ENCODE measurements around the gene MRPL43.

MRPL43 gene

GRCh38 chr10:100989088-100989487 is 1.8 kb upstream of the MRPL43 start:
- TF ChIP-seq, protein P1, sequence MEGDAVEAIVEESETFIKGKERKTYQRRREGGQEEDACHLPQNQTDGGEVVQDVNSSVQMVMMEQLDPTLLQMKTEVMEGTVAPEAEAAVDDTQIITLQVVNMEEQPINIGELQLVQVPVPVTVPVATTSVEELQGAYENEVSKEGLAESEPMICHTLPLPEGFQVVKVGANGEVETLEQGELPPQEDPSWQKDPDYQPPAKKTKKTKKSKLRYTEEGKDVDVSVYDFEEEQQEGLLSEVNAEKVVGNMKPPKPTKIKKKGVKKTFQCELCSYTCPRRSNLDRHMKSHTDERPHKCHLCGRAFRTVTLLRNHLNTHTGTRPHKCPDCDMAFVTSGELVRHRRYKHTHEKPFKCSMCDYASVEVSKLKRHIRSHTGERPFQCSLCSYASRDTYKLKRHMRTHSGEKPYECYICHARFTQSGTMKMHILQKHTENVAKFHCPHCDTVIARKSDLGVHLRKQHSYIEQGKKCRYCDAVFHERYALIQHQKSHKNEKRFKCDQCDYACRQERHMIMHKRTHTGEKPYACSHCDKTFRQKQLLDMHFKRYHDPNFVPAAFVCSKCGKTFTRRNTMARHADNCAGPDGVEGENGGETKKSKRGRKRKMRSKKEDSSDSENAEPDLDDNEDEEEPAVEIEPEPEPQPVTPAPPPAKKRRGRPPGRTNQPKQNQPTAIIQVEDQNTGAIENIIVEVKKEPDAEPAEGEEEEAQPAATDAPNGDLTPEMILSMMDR (IDR thresholded peaks at IDR 0.05; ENCODE audit: insufficient read depth, low read length) = no peak
- no peak for TF ChIP-seq SPI1 (IDR thresholded peaks at IDR 0.05; ENCODE audit: borderline replicate concordance, low read depth)
- no peak for TF ChIP-seq POLR2AphosphoS5 (IDR thresholded peaks at IDR 0.05; ENCODE audit: low read depth)
- no peak for TF ChIP-seq GABPA (IDR thresholded peaks at IDR 0.05; ENCODE audit: low read depth)
- TF ChIP-seq, protein P2, sequence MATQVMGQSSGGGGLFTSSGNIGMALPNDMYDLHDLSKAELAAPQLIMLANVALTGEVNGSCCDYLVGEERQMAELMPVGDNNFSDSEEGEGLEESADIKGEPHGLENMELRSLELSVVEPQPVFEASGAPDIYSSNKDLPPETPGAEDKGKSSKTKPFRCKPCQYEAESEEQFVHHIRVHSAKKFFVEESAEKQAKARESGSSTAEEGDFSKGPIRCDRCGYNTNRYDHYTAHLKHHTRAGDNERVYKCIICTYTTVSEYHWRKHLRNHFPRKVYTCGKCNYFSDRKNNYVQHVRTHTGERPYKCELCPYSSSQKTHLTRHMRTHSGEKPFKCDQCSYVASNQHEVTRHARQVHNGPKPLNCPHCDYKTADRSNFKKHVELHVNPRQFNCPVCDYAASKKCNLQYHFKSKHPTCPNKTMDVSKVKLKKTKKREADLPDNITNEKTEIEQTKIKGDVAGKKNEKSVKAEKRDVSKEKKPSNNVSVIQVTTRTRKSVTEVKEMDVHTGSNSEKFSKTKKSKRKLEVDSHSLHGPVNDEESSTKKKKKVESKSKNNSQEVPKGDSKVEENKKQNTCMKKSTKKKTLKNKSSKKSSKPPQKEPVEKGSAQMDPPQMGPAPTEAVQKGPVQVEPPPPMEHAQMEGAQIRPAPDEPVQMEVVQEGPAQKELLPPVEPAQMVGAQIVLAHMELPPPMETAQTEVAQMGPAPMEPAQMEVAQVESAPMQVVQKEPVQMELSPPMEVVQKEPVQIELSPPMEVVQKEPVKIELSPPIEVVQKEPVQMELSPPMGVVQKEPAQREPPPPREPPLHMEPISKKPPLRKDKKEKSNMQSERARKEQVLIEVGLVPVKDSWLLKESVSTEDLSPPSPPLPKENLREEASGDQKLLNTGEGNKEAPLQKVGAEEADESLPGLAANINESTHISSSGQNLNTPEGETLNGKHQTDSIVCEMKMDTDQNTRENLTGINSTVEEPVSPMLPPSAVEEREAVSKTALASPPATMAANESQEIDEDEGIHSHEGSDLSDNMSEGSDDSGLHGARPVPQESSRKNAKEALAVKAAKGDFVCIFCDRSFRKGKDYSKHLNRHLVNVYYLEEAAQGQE (IDR thresholded peaks at IDR 0.05; ENCODE audit: insufficient replicate concordance, low read depth) = no peak
- no peaks in the 10 kb centered on the region for H3K27me3 ChIP-seq (ENCODE audit: insufficient read depth, poor library complexity, severe bottlenecking)
- H3K27ac ChIP-seq (replicated peaks) = no peak overlapping the region
- no peak for DNase-seq (ENCODE audit: low read depth in 1 of 2, low spot score in 1 of 2)
- H3K4me3 ChIP-seq (replicated peaks; ENCODE audit: insufficient read depth, low read length) = no peak overlapping the region

- DNase-seq (ENCODE audit: low read depth in 1 of 2, low spot score in 1 of 2) = no peak
- TF ChIP-seq SPI1 (IDR thresholded peaks at IDR 0.05; ENCODE audit: borderline replicate concordance, low read depth) (no peak), GABPA (IDR thresholded peaks at IDR 0.05; ENCODE audit: low read depth) (no peak), POLR2AphosphoS5 (IDR thresholded peaks at IDR 0.05; ENCODE audit: low read depth) (no peak)
- TF ChIP-seq, protein P1 (IDR thresholded peaks at IDR 0.05; ENCODE audit: insufficient read depth, low read length) = no peak
- TF ChIP-seq, protein P2 (IDR thresholded peaks at IDR 0.05; ENCODE audit: insufficient replicate concordance, low read depth) = no peak
- peak overlapping the region; percentile 97 for H3K4me3 ChIP-seq (replicated peaks; ENCODE audit: insufficient read depth, low read length)
- no peaks in the 10 kb centered on the region for H3K27me3 ChIP-seq (ENCODE audit: insufficient read depth, poor library complexity, severe bottlenecking)
- peak overlapping the region; percentile 81 for H3K27ac ChIP-seq (replicated peaks)
Observed at GRCh38 chr10:100988166-100988565, 869 bp upstream of the MRPL43 start.

DNA sequence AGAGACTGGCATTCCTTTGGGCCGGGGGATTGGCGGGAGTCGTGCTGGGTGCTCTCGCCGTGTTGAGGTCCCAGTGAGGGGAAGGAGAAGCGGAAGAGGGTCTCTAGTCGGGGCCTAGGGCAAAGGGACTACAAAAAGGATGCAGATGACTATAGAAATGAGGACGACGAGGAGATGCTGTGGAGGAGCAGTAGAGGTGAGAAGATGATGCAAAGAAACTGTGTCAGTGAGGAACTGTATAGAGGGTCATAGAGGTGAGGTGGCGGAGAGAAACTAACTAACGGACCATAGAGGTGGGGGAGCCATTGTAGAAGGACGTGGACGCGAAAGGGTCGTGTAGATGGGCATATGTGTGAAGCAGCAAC is 370 bp upstream of the MRPL43 start:
- H3K4me3 ChIP-seq (replicated peaks; ENCODE audit: insufficient read depth, low read length) = peak overlapping the region; percentile 97
- peak overlapping the region; percentile 81 for H3K27ac ChIP-seq (replicated peaks)
- TF ChIP-seq GABPA (IDR thresholded peaks at IDR 0.05; ENCODE audit: low read depth) = no peak; the same call in 1 of the 2 replicates
- TF ChIP-seq POLR2AphosphoS5 (IDR thresholded peaks at IDR 0.05; ENCODE audit: low read depth) = no peak
- TF ChIP-seq, protein P2 (IDR thresholded peaks at IDR 0.05; ENCODE audit: insufficient replicate concordance, low read depth) = no peak
- TF ChIP-seq, protein P1 (IDR thresholded peaks at IDR 0.05; ENCODE audit: insufficient read depth, low read length) = no peak
- TF ChIP-seq SPI1 (IDR thresholded peaks at IDR 0.05; ENCODE audit: borderline replicate concordance, low read depth) = no peak; the same call in 1 of the 2 replicates
- no peak for DNase-seq (ENCODE audit: low read depth in 1 of 2, low spot score in 1 of 2)
- H3K27me3 ChIP-seq (ENCODE audit: insufficient read depth, poor library complexity, severe bottlenecking) = no peaks in the 10 kb centered on the region

All from HL-60 (cell line).